K562 treated with DMSO at 1 percent for 4 hours (cell line): Measurements from ENCODE around the gene ZNF35. TPM values are rescaled to one million over a fixed set of nuclear protein-coding genes. Genes with fewer than 3 reads are reported as not detected.

ENCODE experiments used
- total RNA-seq: library from RNA; unstranded; fragments of 300-600 nt; gene quantifications from 2 replicates; pipeline ENCODE4 v1.2.3, GENCODE V29; 2022; ENCODE audit not compliant: insufficient read depth

ZNF35 gene
- total RNA-seq = 6.0 and 6.6 TPM in 2 replicates

GRCh38 chr3:44648564-44649229 lies at the start of gene ZNF35:
Gene ZNF35, plus strand, starts transcription at chr3:44648732. Its CDS starts 2,336 bp downstream, at chr3:44651068.

DNA sequence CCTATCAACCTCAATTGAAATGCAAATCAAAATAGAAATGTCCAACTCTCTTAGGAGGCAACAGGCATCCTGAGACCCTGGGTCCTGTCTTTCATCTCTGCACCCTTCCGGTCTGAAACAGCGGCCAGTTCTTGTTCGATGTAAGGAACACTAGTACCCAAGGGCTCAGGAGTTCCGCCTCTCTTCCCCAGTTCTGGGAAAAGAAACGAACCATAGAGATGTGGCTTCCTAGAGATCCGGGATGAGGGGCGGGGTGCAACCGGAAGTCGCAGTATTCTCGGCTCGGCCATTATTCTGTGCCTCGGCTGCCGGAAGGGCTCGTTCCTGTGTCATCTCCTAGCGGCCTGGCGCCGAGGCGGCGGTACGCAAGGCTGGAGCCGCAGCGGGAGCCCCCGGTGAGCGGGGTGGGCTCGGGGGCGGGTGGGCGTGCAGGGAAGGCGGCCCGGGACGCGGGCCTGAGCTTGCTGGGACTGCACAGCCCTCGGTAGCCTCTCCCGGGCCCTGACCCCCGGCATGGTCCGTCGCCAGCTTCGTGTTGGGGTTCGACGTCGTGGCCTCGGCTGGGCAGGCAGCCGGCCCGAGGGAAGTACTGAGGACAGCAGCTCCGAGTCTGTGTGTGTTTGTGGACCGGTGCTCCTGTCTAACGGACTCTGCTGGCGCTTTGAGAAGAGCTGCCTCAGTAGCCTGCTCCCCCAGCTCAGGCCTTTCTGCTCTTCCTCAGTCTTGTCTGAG lies 23.6 kb upstream of the ZNF35 start, which contains the start of gene ZNF197:
ZNF197 (plus strand) TSS at position 288 of the 732 bp plus-strand sequence. CDS start 4,119 bp downstream, outside the sequence.

Other genes with a start within 250 kb of the ZNF35 start
- 4.0 and 5.0 TPM in 2 replicates for gene ZNF445, start 171.1 kb upstream of the ZNF35 start, total RNA-seq
- gene ZKSCAN7, start 93.5 kb upstream of the ZNF35 start, total RNA-seq = not detected in 2 replicates
- gene ZNF660, start 63.8 kb upstream of the ZNF35 start, total RNA-seq = 0.10 and 2.8 TPM in 2 replicates
- 10.5 and 10.6 TPM in 2 replicates for gene ZNF197, start 23.7 kb upstream of the ZNF35 start, total RNA-seq
- 0.50 and 0.54 TPM in 2 replicates for gene ZNF502, start 63.9 kb downstream of the ZNF35 start, total RNA-seq
- 1.8 and 2.1 TPM in 2 replicates for gene ZNF501, start 80.9 kb downstream of the ZNF35 start, total RNA-seq
- 15.3 and 16.4 TPM in 2 replicates for gene KIAA1143, start 112.9 kb downstream of the ZNF35 start, total RNA-seq
- 5.7 and 9.5 TPM in 2 replicates for gene KIF15, start 113.1 kb downstream of the ZNF35 start, total RNA-seq
- gene TMEM42, start 213.2 kb downstream of the ZNF35 start, total RNA-seq = 3.6 TPM in 1 of 2 replicates, not detected in the other
- not detected in 2 replicates for gene TGM4, start 225.9 kb downstream of the ZNF35 start, total RNA-seq